Liver (tissue), 9 donors: ENCODE data around the gene ABLIM2. TPM values are rescaled to one million over a fixed set of nuclear protein-coding genes. Genes with fewer than 3 reads are reported as not detected.

ENCODE experiments used
- DNase-seq: peaks from one replicate; pipeline ENCODE4 v3.0.0-alpha.2; 2017; ENCODE audit warnings: low spot score
- H3K27ac ChIP-seq, 2 donors: one replicate each; pipeline ENCODE4 v1.7.0; 2013; ENCODE audit warnings: inconsistent platforms in 2 of 2, low read length in 2 of 2, control low read depth in 1 of 2, low read depth in 1 of 2, mild to moderate bottlenecking in 1 of 2
- H3K27me3 ChIP-seq, 4 donors: one replicate each; pipeline versions ENCODE4 v1.6.1 to v1.7.0; 2013; ENCODE audit warnings: low read length in 3 of 4, inconsistent platforms in 1 of 4, mild to moderate bottlenecking in 1 of 4, moderate library complexity in 1 of 4; ENCODE audit not compliant: control insufficient read depth in 4 of 4, insufficient read depth in 4 of 4
- H3K36me3 ChIP-seq, 4 donors: one replicate each; pipeline versions ENCODE4 v1.6.1 to v1.7.0; 2013; ENCODE audit warnings: low read length in 3 of 4, mild to moderate bottlenecking in 3 of 4, low read depth in 1 of 4, moderate library complexity in 1 of 4; ENCODE audit not compliant: control insufficient read depth in 4 of 4, insufficient read depth in 3 of 4
- H3K4me1 ChIP-seq, 4 donors: one replicate each; pipeline versions ENCODE4 v1.6.1 to v1.7.0; 2013; ENCODE audit warnings: low read length in 3 of 4, mild to moderate bottlenecking in 3 of 4, moderate library complexity in 1 of 4; ENCODE audit not compliant: control insufficient read depth in 4 of 4, insufficient read depth in 4 of 4
- H3K4me3 ChIP-seq, 3 donors: one replicate each; pipeline versions ENCODE4 v1.6.1 to v1.7.0; 2013; ENCODE audit warnings: low read length in 3 of 3, control low read depth in 1 of 3, low read depth in 1 of 3, mild to moderate bottlenecking in 1 of 3
- H3K9ac ChIP-seq, 2 donors: one replicate each; pipeline ENCODE4 v1.7.0; 2013; ENCODE audit warnings: low read length in 2 of 2, mild to moderate bottlenecking in 2 of 2, moderate library complexity in 2 of 2, control low read depth in 1 of 2, low read depth in 1 of 2
- H3K9me3 ChIP-seq, 4 donors: one replicate each; pipeline versions ENCODE4 v1.6.1 to v1.7.0; 2013; ENCODE audit warnings: low read length in 3 of 4; ENCODE audit not compliant: control insufficient read depth in 4 of 4
- EGR1 ChIP-seq, 2 donors: IDR thresholded peaks; 2 replicates each; pipeline ENCODE4 v1.6.1; 2016 to 2018; ENCODE audit warnings: antibody characterized with exemption in 2 of 2, low read depth in 2 of 2
- FOXA1 ChIP-seq: IDR thresholded peaks from 2 replicates; pipeline ENCODE4 v1.6.1; 2016; ENCODE audit warnings: antibody characterized with exemption
- FOXA2 ChIP-seq: IDR thresholded peaks from 2 replicates; pipeline ENCODE4 v1.6.1; 2016; ENCODE audit warnings: antibody characterized with exemption
- GABPA ChIP-seq, 2 donors: IDR thresholded peaks in 1 of 2; conservative IDR thresholded peaks in 1 of 2; 2 replicates each; pipeline ENCODE4 v1.6.1; 2016; ENCODE audit warnings: antibody characterized with exemption in 2 of 2, mild to moderate bottlenecking in 1 of 2, moderate library complexity in 1 of 2
- HNF4G ChIP-seq: IDR thresholded peaks from 2 replicates; pipeline ENCODE4 v1.6.1; 2016; ENCODE audit warnings: antibody characterized with exemption
- JUND ChIP-seq, 2 donors: IDR thresholded peaks; 2 replicates each; pipeline ENCODE4 v1.6.1; 2016; ENCODE audit warnings: antibody characterized with exemption in 2 of 2
- NR2F2 ChIP-seq: IDR thresholded peaks from 2 replicates; pipeline ENCODE4 v1.6.1; 2016; ENCODE audit warnings: antibody characterized with exemption
- RAD21 ChIP-seq, 2 donors: IDR thresholded peaks; 2 replicates each; pipeline ENCODE4 v1.6.1; 2016; ENCODE audit warnings: antibody characterized with exemption in 2 of 2, mild to moderate bottlenecking in 2 of 2
- RXRA ChIP-seq, 2 donors: IDR thresholded peaks; 2 replicates each; pipeline ENCODE4 v1.6.1; 2017 to 2018; ENCODE audit warnings: antibody characterized with exemption in 2 of 2, mild to moderate bottlenecking in 1 of 2
- SP1 ChIP-seq: IDR thresholded peaks from 2 replicates; pipeline ENCODE4 v1.6.1; 2018; ENCODE audit warnings: antibody characterized with exemption, mild to moderate bottlenecking
- TAF1 ChIP-seq: conservative IDR thresholded peaks from 2 replicates; pipeline ENCODE4 v1.6.1; 2016; ENCODE audit warnings: antibody characterized with exemption, mild to moderate bottlenecking
- YY1 ChIP-seq: IDR thresholded peaks from 2 replicates; pipeline ENCODE4 v1.6.1; 2016; ENCODE audit warnings: antibody characterized with exemption, mild to moderate bottlenecking
- WGBS: extraction: QIAGEN DNeasy Blood & Tissue Kit; methylation state at CpG from one replicate; pipeline ENCODE4 v1.1.7; 2013; 5-methylcytosine and 5-hydroxymethylcytosine counted together
- polyA plus RNA-seq, 2 donors: library from polyadenylated mRNA; stranded (reverse) in 1 of 2; unstranded in 1 of 2; fragments of 200-250 nt in 1 of 2; fragments of >200 nt in 1 of 2; fragmentation: Nextera tagmentation in 1 of 2; extraction: Ambion mirVana in 1 of 2; gene quantifications; one replicate each; pipeline versions ENCODE4 v1.2.1 to v1.2.3, GENCODE V29; 2013 to 2015
- total RNA-seq, 2 donors: library from RNA; depleted of rRNA; stranded (reverse); fragments of >200 nt; gene quantifications; one replicate each; pipeline ENCODE4 v1.2.3, GENCODE V29; 2014
- TF ChIP-seq, protein P1 (sequence below): IDR thresholded peaks from 2 replicates; pipeline ENCODE4 v1.6.1; 2016; ENCODE audit warnings: antibody characterized with exemption, mild to moderate bottlenecking
- TF ChIP-seq, protein P2 (sequence below): IDR thresholded peaks from 2 replicates; pipeline ENCODE4 v1.6.1; 2016; ENCODE audit warnings: antibody characterized with exemption
- TF ChIP-seq, protein P3 (sequence below): IDR thresholded peaks from 2 replicates; pipeline ENCODE4 v1.6.1; 2016; ENCODE audit warnings: antibody characterized with exemption
- TF ChIP-seq, protein P4 (sequence below): fragments of 150-350 bp; IDR thresholded peaks from 2 replicates; pipeline ENCODE4 v1.5.1; 2017; ENCODE audit warnings: improper control_type of control experiment, low read depth, low read length; ENCODE audit not compliant: missing input control
- TF ChIP-seq, protein P5 (sequence below): IDR thresholded peaks from 2 replicates; pipeline ENCODE4 v1.6.1; 2016; ENCODE audit warnings: antibody characterized with exemption
- donor health status: healthy.
- donor health status: healthy.
- donor health status: healthy.
- donor health status: healthy.
- donor health status: healthy.

Gene ABLIM2
- total and polyA plus RNA-seq, 4 donors, result 0.75 to 2.5 (median 0.93) TPM

DNA sequence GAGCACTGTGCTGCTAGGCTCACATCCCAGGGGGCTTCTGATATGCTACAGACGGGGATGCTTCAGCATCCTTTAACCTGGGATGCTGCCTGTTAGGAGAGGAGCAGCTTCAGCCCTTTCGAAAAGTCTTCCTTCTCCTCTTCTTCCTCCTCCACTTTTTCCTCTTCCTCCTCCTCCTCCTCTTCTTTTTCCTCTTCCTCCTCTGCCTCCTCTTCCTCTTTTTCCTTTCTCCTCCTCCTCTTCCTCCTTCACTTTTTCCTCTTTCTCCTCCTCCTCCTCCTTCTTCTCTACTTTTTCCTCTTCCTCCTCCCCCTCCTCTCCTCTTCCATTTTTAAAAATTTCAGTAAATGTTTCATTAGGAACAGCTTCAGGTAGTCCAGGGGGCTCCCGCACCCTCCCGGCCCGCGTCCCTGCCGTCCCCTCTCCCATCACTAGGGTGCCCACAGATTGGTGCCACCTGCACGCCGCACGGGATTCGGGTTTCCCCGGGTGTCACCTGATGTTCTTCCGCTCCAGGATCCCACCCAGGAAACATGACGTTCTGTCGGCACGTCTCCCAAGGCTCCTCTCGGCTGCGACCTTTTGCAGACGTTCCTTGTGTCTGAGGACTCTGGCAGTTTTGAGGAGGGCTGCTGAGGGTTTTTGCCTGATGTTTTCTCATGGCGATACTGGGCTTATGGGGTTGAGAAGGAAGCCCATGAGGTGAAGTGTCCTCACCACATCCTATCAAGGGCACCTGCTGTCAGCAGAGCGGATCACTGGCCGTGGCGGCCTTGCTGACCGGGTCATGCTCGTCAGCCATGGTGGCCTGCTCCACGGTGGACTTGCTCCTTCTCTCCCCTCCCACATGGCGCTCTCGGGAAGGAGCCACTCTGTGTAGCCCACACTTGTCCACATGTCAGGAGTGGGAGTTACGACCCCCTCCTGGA, 135.6 kb downstream of the ABLIM2 start:
- H3K4me1 ChIP-seq, result no peaks in the 10 kb centered on the region
- TF ChIP-seq, protein P1, sequence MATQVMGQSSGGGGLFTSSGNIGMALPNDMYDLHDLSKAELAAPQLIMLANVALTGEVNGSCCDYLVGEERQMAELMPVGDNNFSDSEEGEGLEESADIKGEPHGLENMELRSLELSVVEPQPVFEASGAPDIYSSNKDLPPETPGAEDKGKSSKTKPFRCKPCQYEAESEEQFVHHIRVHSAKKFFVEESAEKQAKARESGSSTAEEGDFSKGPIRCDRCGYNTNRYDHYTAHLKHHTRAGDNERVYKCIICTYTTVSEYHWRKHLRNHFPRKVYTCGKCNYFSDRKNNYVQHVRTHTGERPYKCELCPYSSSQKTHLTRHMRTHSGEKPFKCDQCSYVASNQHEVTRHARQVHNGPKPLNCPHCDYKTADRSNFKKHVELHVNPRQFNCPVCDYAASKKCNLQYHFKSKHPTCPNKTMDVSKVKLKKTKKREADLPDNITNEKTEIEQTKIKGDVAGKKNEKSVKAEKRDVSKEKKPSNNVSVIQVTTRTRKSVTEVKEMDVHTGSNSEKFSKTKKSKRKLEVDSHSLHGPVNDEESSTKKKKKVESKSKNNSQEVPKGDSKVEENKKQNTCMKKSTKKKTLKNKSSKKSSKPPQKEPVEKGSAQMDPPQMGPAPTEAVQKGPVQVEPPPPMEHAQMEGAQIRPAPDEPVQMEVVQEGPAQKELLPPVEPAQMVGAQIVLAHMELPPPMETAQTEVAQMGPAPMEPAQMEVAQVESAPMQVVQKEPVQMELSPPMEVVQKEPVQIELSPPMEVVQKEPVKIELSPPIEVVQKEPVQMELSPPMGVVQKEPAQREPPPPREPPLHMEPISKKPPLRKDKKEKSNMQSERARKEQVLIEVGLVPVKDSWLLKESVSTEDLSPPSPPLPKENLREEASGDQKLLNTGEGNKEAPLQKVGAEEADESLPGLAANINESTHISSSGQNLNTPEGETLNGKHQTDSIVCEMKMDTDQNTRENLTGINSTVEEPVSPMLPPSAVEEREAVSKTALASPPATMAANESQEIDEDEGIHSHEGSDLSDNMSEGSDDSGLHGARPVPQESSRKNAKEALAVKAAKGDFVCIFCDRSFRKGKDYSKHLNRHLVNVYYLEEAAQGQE, result no peak
- no peak for TF ChIP-seq RAD21 (IDR thresholded peaks at IDR 0.05)
- TF ChIP-seq, protein P2, sequence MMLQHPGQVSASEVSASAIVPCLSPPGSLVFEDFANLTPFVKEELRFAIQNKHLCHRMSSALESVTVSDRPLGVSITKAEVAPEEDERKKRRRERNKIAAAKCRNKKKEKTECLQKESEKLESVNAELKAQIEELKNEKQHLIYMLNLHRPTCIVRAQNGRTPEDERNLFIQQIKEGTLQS, result no peak
- TF ChIP-seq GABPA (IDR thresholded peaks at IDR 0.05 in 1 of 2, conservative IDR thresholded peaks at IDR 0.05 in 1 of 2), result no peak
- TF ChIP-seq FOXA2, result no peak
- TF ChIP-seq, protein P3, sequence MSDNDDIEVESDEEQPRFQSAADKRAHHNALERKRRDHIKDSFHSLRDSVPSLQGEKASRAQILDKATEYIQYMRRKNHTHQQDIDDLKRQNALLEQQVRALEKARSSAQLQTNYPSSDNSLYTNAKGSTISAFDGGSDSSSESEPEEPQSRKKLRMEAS, result no peak
- TF ChIP-seq FOXA1, result no peak
- TF ChIP-seq, protein P4, sequence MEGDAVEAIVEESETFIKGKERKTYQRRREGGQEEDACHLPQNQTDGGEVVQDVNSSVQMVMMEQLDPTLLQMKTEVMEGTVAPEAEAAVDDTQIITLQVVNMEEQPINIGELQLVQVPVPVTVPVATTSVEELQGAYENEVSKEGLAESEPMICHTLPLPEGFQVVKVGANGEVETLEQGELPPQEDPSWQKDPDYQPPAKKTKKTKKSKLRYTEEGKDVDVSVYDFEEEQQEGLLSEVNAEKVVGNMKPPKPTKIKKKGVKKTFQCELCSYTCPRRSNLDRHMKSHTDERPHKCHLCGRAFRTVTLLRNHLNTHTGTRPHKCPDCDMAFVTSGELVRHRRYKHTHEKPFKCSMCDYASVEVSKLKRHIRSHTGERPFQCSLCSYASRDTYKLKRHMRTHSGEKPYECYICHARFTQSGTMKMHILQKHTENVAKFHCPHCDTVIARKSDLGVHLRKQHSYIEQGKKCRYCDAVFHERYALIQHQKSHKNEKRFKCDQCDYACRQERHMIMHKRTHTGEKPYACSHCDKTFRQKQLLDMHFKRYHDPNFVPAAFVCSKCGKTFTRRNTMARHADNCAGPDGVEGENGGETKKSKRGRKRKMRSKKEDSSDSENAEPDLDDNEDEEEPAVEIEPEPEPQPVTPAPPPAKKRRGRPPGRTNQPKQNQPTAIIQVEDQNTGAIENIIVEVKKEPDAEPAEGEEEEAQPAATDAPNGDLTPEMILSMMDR, result no peak
- TF ChIP-seq RXRA (IDR thresholded peaks at IDR 0.05), result no peak
- no peak for TF ChIP-seq SP1
- TF ChIP-seq EGR1 (IDR thresholded peaks at IDR 0.05; ENCODE audit: low read depth in 2 of 2), result no peak
- TF ChIP-seq HNF4G, result no peak
- no peak for TF ChIP-seq NR2F2
- no peak for TF ChIP-seq JUND (IDR thresholded peaks at IDR 0.05)
- TF ChIP-seq TAF1, result no peak
- TF ChIP-seq, protein P5, sequence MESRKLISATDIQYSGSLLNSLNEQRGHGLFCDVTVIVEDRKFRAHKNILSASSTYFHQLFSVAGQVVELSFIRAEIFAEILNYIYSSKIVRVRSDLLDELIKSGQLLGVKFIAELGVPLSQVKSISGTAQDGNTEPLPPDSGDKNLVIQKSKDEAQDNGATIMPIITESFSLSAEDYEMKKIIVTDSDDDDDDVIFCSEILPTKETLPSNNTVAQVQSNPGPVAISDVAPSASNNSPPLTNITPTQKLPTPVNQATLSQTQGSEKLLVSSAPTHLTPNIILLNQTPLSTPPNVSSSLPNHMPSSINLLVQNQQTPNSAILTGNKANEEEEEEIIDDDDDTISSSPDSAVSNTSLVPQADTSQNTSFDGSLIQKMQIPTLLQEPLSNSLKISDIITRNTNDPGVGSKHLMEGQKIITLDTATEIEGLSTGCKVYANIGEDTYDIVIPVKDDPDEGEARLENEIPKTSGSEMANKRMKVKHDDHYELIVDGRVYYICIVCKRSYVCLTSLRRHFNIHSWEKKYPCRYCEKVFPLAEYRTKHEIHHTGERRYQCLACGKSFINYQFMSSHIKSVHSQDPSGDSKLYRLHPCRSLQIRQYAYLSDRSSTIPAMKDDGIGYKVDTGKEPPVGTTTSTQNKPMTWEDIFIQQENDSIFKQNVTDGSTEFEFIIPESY, result no peak
- TF ChIP-seq YY1, result no peak
- no peaks in the 10 kb centered on the region for H3K27me3 ChIP-seq
- no peaks in the 10 kb centered on the region for H3K36me3 ChIP-seq
- no peak overlapping the region for H3K9ac ChIP-seq
- no peak overlapping the region for H3K4me3 ChIP-seq
- WGBS, result 89% methylated on average over 29 of the region's 29 CpGs
- no peak for DNase-seq
- no peak overlapping the region for H3K27ac ChIP-seq
- no peaks in the 10 kb centered on the region for H3K9me3 ChIP-seq
